Stimulated activated CD8-positive, alpha-beta memory T cell treated with anti-CD3 and anti-CD28 coated beads, Interleukin-15, amount 100 ng/mL, for 1 hour (primary cell): ENCODE results near the gene SMYD3.

ENCODE experiments used
- DNase-seq: peaks from one replicate; pipeline ENCODE4 v3.0.0-alpha.2; 2020; ENCODE audit warnings: low read depth

Gene SMYD3

DNA sequence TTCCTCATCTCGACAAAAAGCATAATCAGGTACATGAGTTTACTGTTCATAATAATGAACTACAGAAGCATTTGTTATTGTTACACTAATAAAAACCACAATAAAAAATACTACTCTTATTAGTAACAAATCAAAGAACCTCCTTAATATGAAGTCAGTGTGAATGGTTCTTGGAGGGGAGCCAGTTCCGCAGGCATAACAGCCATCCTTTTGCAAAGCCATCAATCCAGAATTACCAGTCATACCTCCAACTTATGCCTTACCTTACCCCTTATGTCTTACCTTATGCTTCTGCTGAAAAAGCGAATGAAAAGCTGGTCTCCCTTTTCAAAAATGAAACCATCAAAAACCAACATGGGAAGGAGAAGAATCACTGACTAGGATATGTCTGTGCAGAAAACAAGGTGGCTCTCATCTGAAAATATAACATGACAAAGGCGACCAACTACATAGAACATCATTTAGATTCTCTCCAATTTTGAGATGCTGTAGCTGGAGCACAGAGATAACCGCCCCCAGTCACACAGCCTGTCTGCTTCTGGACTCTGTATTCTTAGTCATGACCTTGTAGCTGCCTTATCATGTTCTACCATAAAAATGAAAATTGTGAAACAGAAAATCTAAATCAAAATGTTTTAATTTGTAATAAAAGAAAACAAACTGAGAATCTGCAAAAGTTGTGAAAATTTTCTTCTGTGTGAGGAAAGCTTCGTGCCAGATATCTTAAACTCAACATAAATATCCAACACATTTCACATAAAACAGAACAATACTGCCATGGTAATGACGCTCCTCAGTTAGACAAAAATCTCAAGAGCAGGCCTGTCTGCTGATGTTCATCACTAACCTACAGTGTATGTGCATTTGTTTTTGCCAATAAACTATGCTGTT, 438.2 kb downstream of the SMYD3 start:
- no peak for DNase-seq

- DNase-seq: no peak
Measured at GRCh38 chr1:246068217-246068512, 438.9 kb downstream of the SMYD3 start.

- DNase-seq: no peak
Measured at GRCh38 chr1:246067432-246068216, 439.5 kb downstream of the SMYD3 start.

GRCh38 chr1:246066573-246066972, 440.5 kb downstream of the SMYD3 start:
- no peak for DNase-seq

GRCh38 chr1:246065592-246065991, 441.5 kb downstream of the SMYD3 start:
- no peak for DNase-seq

DNA sequence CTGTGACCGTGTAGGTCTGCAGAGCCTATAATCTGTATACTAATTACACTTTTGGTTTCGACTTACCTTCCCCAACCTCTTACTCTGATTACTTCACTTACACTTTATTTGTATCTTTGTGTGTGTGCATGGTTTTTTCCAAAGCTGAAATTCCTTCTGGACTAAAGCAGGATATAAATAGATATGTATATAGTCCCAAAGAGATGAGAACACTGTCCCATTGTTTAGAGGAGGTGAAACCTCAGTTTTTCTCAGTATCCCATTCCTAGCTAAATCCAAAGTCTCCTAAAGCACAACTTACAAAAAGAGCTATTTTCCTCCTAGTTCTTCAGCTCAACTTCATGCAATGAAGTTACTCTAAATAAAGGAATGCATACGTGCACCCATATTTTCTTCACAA, 442.2 kb downstream of the SMYD3 start:
- no peak for DNase-seq

- DNase-seq: no peak
Measured at GRCh38 chr1:246063013-246063616, 444.0 kb downstream of the SMYD3 start.

- DNase-seq: no peak
Measured at GRCh38 chr1:246058466-246058865, 448.6 kb downstream of the SMYD3 start.

GRCh38 chr1:246052603-246053002, 454.5 kb downstream of the SMYD3 start:
- no peak for DNase-seq

- no peak for DNase-seq
Measured at GRCh38 chr1:246051909-246052518, 455.1 kb downstream of the SMYD3 start.

GRCh38 chr1:246048693-246049092, 458.4 kb downstream of the SMYD3 start:
- DNase-seq: no peak

GRCh38 chr1:246043556-246043955, 463.5 kb downstream of the SMYD3 start:
- no peak for DNase-seq

GRCh38 chr1:246041360-246041759, 465.7 kb downstream of the SMYD3 start:
- DNase-seq: no peak

- DNase-seq: no peak
Measured at GRCh38 chr1:246040200-246040890, 466.7 kb downstream of the SMYD3 start.

GRCh38 chr1:246039584-246039983, 467.5 kb downstream of the SMYD3 start:
- no peak for DNase-seq

GRCh38 chr1:246037832-246038231, 469.2 kb downstream of the SMYD3 start:
- DNase-seq: no peak

DNA sequence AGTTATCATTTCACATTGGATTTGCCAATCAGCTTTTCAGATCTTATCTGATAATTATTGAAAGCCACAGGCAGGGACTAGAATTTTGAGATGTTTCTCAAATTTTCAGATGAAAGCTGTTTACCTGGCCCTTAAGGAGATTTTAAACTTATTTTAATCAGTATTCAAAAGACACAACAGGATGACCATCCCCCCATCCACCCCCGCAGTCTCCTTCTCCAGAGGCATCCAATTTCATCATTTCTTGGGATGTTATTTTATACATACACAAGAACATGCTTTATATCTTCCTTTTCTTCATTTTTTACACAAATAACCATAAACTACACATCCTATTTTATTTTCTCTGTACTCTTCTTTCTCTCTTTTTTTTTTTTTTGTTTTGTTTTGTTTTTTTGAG, 470.9 kb downstream of the SMYD3 start:
- no peak for DNase-seq

GRCh38 chr1:246035060-246035541, 472.0 kb downstream of the SMYD3 start:
- DNase-seq: no peak

DNA sequence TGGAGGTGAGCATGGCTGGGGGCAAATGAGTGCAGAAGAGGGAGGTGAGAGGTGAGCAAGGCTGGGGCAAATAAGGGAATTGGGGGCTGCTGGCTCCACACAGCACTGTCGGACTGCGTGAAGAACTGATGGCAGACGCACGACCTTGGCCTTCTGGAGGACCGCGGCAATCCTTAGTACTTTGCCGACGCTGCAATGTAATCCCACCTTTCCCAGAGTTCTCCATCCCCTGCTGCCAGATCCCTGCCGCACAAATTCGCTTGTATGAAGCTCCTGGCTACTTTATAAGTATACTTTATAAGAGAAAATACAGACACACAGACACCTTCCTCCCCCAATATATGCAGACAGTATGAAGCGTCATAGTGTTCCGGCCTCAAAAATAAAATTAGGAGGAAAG, 472.4 kb downstream of the SMYD3 start:
- DNase-seq: no peak

GRCh38 chr1:246032984-246033383, 474.1 kb downstream of the SMYD3 start:
- no peak for DNase-seq

- DNase-seq: no peak
Measured at GRCh38 chr1:246032031-246032551, 475.0 kb downstream of the SMYD3 start.

GRCh38 chr1:246029616-246030015, 477.5 kb downstream of the SMYD3 start:
- DNase-seq: no peak
